Epithelial cell of esophagus (primary cell): ENCODE data around the gene SMIM17.
A peak's percentile ranks its signal among the peaks of the same experiment; 100 is the strongest.

Experiments
- DNase-seq: peaks from one replicate; pipeline ENCODE4 v3.0.0; 2010; ENCODE audit warnings: low read depth
- H3K4me3 ChIP-seq: 2 replicates; pipeline ENCODE4 v1.5.1; 2011; ENCODE audit warnings: mild to moderate bottlenecking, low read length, control low read depth
- CTCF ChIP-seq: IDR thresholded peaks from 2 replicates; pipeline ENCODE4 v1.5.1; 2011; ENCODE audit warnings: low read depth, mild to moderate bottlenecking, low read length, control low read depth, inconsistent platforms; ENCODE audit not compliant: insufficient read depth; ENCODE audit errors: missing control alignments

SMIM17 gene

GRCh38 chr19:56642711-56643459, at the start of gene SMIM17:
TSS of gene SMIM17 (plus strand) at chr19:56643159. CDS start at chr19:56645668, 2,509 bp downstream.
- TF ChIP-seq CTCF, result no peak
- no peak within 1 kb of the TSS for H3K4me3 ChIP-seq
- DNase-seq, result no peak

- no peak for DNase-seq
- no peak for TF ChIP-seq CTCF
- peak overlapping the region; percentile 92 for H3K4me3 ChIP-seq
Measured at GRCh38 chr19:56594446-56594782, 48.5 kb upstream of the SMIM17 start.

- peak within 1 kb of the TSS; percentile 92 for H3K4me3 ChIP-seq
- DNase-seq, result peak; percentile 88
- no peak for TF ChIP-seq CTCF
Measured at GRCh38 chr19:56594783-56595547, 48.0 kb upstream of the SMIM17 start, which contains the start of gene ZNF71. TSS of gene ZNF71 (plus strand) at chr19:56595302. CDS start at chr19:56601559, 6,257 bp downstream.

- no peak for TF ChIP-seq CTCF
- DNase-seq, result no peak
- H3K4me3 ChIP-seq, result peak overlapping the region; percentile 92
Measured at GRCh38 chr19:56595548-56595899, 47.4 kb upstream of the SMIM17 start.

- no peak for DNase-seq
- no peak overlapping the region for H3K4me3 ChIP-seq
- no peak for TF ChIP-seq CTCF
Measured at GRCh38 chr19:56596676-56597075, 46.3 kb upstream of the SMIM17 start.

GRCh38 chr19:56597696-56598095, 45.3 kb upstream of the SMIM17 start:
- no peak for DNase-seq
- TF ChIP-seq CTCF, result no peak
- H3K4me3 ChIP-seq, result no peak overlapping the region

- no peak overlapping the region for H3K4me3 ChIP-seq
- no peak for TF ChIP-seq CTCF
- DNase-seq, result peak; percentile 45
Measured at GRCh38 chr19:56601375-56601774, 41.6 kb upstream of the SMIM17 start.
